Nephron (organoid): ENCODE data around the gene EME2.
"Not testable (repeated sequence)": the region's sequence is repeated elsewhere in the genome, so short reads cannot be mapped to it uniquely, and the experiment has no call there.

Source experiments
- H3K27ac Mint-ChIP-seq, 3 experiments: 2 replicates each; pipeline ENCODE4 v1.8.0; 2020; ENCODE audit warnings: mixed read lengths in 3 of 3, mild to moderate bottlenecking in 2 of 3, moderate library complexity in 1 of 3
- H3K27me3 Mint-ChIP-seq: 2 replicates; pipeline ENCODE4 v1.8.0; 2021; ENCODE audit warnings: low read depth, mild to moderate bottlenecking, moderate library complexity, mixed read lengths
- H3K36me3 Mint-ChIP-seq: 2 replicates; pipeline ENCODE4 v1.8.0; 2020; ENCODE audit warnings: low read depth, mixed read lengths
- H3K4me1 Mint-ChIP-seq: 2 replicates; pipeline ENCODE4 v1.8.0; 2020; ENCODE audit warnings: mixed read lengths
- H3K4me3 Mint-ChIP-seq, 3 experiments: 2 replicates each; pipeline ENCODE4 v1.8.0; 2020; ENCODE audit warnings: mild to moderate bottlenecking in 3 of 3, mixed read lengths in 3 of 3, moderate library complexity in 2 of 3
- H3K9me3 Mint-ChIP-seq: 2 replicates; pipeline ENCODE4 v1.8.0; 2020; ENCODE audit warnings: mixed read lengths
- TF ChIP-seq, protein P1 (sequence below), 3 experiments: fragments of 200-600 bp; sonication (generic); IDR thresholded peaks; one replicate each; pipeline ENCODE4 v1.5.0; 2021; ENCODE audit warnings: antibody characterized with exemption in 3 of 3; ENCODE audit not compliant: unreplicated experiment in 3 of 3

Gene EME2

DNA sequence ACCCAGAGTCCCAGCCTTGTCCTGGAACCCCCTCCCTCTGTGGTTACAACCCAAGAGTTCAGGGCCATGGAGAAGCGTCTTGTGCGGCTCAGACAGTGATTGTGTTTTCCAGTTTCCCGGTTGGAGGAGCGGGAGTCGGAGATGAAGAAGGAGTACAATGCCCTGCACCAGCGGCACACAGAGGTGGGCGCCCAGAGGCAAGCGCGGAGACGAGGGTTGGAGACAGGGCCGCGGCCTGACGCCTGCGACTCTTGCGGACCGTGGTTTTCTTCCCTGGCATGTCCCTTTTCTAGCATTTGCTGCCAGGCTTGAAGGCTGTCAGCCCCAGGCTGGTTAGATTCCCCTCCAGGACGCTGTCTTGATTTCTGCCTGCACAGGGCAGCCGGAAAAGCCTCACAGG is 43.6 kb upstream of the EME2 start:
- no peaks in the 10 kb centered on the region for H3K9me3 Mint-ChIP-seq
- H3K36me3 Mint-ChIP-seq: peaks cover 36% of the 10 kb centered on the region
- H3K4me1 Mint-ChIP-seq: no peaks in the 10 kb centered on the region

DNA sequence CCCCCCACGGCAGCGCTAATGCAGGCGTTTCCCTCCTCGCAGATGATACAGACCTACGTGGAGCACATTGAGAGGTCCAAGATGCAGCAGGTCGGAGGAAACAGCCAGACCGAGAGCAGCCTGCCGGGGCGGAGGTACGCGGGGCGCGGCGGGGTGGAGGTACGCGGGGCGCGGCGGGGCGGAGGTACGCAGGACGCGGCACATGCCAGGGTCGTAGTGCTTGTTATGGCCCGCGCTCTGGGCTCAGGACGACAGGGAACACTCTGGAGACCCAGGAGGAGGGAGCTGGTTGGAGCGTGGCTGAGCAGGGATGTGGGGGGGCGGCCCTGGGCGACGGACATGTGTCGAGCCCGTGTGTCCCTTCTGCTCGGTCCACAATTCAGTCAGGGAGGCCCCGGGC is 43.2 kb upstream of the EME2 start:
- TF ChIP-seq, protein P1, sequence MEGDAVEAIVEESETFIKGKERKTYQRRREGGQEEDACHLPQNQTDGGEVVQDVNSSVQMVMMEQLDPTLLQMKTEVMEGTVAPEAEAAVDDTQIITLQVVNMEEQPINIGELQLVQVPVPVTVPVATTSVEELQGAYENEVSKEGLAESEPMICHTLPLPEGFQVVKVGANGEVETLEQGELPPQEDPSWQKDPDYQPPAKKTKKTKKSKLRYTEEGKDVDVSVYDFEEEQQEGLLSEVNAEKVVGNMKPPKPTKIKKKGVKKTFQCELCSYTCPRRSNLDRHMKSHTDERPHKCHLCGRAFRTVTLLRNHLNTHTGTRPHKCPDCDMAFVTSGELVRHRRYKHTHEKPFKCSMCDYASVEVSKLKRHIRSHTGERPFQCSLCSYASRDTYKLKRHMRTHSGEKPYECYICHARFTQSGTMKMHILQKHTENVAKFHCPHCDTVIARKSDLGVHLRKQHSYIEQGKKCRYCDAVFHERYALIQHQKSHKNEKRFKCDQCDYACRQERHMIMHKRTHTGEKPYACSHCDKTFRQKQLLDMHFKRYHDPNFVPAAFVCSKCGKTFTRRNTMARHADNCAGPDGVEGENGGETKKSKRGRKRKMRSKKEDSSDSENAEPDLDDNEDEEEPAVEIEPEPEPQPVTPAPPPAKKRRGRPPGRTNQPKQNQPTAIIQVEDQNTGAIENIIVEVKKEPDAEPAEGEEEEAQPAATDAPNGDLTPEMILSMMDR (IDR thresholded peaks at IDR 0.05; ENCODE audit: unreplicated experiment in 3 of 3): no peak
- Mint-ChIP-seq H3K27me3 (no peaks in the 10 kb centered on the region), H3K36me3 (peaks cover 36% of the 10 kb centered on the region), H3K9me3 (no peaks in the 10 kb centered on the region), H3K27ac (no peak overlapping the region), H3K4me1 (no peaks in the 10 kb centered on the region), H3K4me3 (no peak overlapping the region)

More for the DNA sequence above, 43.6 kb upstream of the EME2 start:
- Mint-ChIP-seq H3K27ac (no peak overlapping the region), H3K4me3 (no peak overlapping the region), H3K27me3 (no peaks in the 10 kb centered on the region)
- TF ChIP-seq, protein P1 (IDR thresholded peaks at IDR 0.05; ENCODE audit: unreplicated experiment in 3 of 3): no peak

DNA sequence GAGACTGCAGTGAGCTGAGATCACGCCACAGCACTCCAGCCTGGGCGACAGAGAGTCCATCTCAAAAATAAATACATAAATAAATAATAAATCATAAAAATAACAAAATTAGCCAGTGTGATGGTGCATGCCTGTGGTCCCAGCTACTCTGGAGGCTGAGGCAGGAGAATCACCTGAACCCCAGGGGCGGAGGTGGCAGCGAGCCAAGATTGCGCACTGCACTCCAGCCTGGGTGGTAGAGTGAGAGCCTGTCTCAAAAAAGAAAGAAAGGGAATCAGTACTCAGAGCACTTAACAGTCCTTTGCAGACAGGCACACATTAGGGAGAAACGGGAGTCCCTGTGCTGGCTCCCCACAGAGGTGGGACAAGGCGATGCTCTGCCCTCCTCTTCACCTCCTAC is 41.5 kb upstream of the EME2 start:
- Mint-ChIP-seq H3K4me1 (no peaks in the 10 kb centered on the region), H3K9me3 (no peaks in the 10 kb centered on the region), H3K27me3 (no peaks in the 10 kb centered on the region), H3K27ac (no peak overlapping the region), H3K36me3 (peaks cover 36% of the 10 kb centered on the region), H3K4me3 (no peak overlapping the region)
- TF ChIP-seq, protein P1 (IDR thresholded peaks at IDR 0.05; ENCODE audit: unreplicated experiment in 3 of 3): no peak

DNA sequence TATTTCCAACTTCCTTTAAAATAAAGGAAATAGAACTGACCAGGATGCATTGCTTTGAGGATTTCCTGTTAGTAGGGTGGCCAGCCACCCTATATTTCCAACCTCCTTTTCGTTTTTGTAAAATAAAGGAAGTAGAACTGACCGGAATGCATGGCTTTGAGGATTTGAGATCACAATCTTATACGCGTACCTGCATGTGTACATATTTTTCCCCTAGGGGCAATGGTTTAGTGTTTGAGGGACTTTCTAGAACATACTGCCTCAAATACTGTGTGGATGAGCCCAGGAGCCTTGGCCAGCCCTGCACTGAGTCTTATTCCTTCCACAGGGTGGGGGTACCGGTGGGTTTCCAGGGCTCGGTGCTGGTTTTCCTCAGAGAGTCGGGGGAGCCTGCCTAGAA is 41.0 kb upstream of the EME2 start:
- Mint-ChIP-seq H3K27ac (no peak overlapping the region), H3K4me1 (no peaks in the 10 kb centered on the region), H3K4me3 (no peak overlapping the region), H3K9me3 (no peaks in the 10 kb centered on the region), H3K36me3 (peaks cover 36% of the 10 kb centered on the region), H3K27me3 (no peaks in the 10 kb centered on the region)
- TF ChIP-seq, protein P1 (IDR thresholded peaks at IDR 0.05; ENCODE audit: unreplicated experiment in 3 of 3): no peak

DNA sequence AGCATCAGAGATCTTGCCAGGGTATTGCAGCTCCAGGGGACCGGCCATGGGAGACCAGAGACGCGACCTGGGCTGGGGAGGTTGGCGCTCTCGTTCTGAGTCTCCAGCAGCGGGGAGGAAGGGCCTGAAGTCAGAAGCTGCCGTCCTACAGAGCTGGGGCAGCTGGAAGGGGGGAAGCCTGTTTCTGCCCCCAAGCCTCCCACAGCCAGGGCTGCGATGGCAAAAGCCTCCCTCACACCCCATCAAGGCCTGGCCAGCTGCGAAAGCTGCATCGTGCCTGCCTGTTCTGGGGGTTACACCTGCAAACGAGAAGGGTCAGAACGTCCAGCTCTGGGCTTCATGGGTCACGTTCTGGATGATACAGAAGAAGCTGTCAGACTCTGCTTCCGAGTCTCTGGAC is 40.5 kb upstream of the EME2 start:
- H3K36me3 Mint-ChIP-seq: peaks cover 32% of the 10 kb centered on the region
- no peak overlapping the region for H3K27ac Mint-ChIP-seq
- no peak overlapping the region for H3K4me3 Mint-ChIP-seq
- no peaks in the 10 kb centered on the region for H3K27me3 Mint-ChIP-seq
- no peaks in the 10 kb centered on the region for H3K9me3 Mint-ChIP-seq
- TF ChIP-seq, protein P1 (IDR thresholded peaks at IDR 0.05; ENCODE audit: unreplicated experiment in 3 of 3): no peak
- H3K4me1 Mint-ChIP-seq: no peaks in the 10 kb centered on the region

DNA sequence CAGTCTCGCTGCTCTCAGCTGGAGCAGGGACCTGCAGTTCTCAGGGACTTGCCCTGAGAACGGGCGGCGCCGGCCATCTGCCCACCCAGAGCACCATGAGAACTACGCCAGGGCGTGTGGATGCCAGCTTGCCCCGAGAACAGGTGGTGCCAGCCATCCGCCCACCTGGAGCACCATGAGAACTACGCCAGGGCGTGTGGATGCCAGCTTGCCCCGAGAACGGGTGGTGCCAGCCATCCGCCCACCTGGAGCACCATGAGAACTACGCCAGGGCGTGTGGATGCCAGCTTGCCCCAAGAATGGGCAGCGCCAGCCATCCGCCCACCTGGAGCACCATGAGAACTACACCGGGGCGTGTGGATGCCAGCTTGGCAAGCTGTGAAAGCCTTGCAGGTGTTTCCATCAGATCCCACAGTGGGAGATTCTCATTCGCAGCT is 40.0 kb upstream of the EME2 start:
- H3K27ac Mint-ChIP-seq, H3K4me3 Mint-ChIP-seq, H3K9me3 Mint-ChIP-seq, H3K4me1 Mint-ChIP-seq, H3K27me3 Mint-ChIP-seq: not testable (repeated sequence)
- peaks cover 28% of the 10 kb centered on the region for H3K36me3 Mint-ChIP-seq
